GM12872 (cell line): ENCODE measurements around the gene SORCS1.

Source experiments
- TF ChIP-seq, protein P1 (sequence below): IDR thresholded peaks from 3 replicates; pipeline ENCODE4 v1.5.1; 2011; ENCODE audit warnings: low read depth, mild to moderate bottlenecking, low read length, moderate library complexity; ENCODE audit not compliant: insufficient read depth

Gene SORCS1

DNA sequence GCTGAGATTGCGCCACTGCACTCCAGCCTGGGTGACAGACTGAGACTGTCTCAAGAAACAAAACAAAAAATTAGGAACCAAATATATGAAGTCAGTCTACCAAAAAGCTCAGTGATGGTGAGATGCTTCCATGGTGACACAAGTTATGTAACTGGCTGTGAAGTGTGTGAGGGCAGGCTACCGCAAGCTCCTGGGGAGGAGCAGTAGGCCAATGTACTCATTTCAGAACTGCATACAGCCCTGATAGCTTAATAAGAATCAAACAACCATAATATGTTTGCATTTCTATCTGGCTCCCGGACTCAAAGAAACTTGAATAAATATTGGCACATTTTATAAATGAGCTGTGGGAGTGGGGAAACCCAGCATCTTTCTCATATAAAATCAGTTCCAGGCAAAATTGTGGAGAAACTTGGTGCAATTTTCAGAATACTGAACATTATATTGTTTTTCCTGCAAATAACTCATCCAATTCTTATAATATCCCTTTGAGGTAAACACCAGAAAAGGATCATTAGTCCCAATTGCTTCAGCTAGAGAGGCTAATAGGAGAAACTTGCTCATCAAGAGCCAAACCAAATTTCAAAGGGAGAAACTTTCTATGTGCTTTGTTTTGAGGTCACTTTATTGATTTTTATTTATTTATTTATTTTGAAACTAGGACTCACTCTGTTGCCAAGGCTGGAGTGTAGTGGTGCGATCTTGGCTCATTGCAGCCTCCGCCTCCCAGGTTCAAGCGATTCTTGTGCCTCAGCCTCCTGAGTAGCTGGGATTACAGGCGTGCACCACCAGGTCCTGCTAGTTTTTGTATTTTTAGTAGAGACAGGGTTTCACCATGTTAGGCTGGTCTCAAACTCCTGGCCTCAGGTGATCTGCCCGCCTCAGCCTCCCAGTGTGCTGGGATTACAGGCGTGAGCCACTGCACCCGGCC, 127.0 kb downstream of the SORCS1 start:
- TF ChIP-seq, protein P1, sequence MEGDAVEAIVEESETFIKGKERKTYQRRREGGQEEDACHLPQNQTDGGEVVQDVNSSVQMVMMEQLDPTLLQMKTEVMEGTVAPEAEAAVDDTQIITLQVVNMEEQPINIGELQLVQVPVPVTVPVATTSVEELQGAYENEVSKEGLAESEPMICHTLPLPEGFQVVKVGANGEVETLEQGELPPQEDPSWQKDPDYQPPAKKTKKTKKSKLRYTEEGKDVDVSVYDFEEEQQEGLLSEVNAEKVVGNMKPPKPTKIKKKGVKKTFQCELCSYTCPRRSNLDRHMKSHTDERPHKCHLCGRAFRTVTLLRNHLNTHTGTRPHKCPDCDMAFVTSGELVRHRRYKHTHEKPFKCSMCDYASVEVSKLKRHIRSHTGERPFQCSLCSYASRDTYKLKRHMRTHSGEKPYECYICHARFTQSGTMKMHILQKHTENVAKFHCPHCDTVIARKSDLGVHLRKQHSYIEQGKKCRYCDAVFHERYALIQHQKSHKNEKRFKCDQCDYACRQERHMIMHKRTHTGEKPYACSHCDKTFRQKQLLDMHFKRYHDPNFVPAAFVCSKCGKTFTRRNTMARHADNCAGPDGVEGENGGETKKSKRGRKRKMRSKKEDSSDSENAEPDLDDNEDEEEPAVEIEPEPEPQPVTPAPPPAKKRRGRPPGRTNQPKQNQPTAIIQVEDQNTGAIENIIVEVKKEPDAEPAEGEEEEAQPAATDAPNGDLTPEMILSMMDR, result no peak

GRCh38 chr10:107033799-107034422, 130.6 kb downstream of the SORCS1 start:
- TF ChIP-seq, protein P1, result no peak

- TF ChIP-seq, protein P1, result no peak
These were observed 131.7 kb downstream of the SORCS1 start for GRCh38 chr10:107032700-107033401.

- TF ChIP-seq, protein P1, result no peak
These were observed 132.4 kb downstream of the SORCS1 start for GRCh38 chr10:107031931-107032699.

DNA sequence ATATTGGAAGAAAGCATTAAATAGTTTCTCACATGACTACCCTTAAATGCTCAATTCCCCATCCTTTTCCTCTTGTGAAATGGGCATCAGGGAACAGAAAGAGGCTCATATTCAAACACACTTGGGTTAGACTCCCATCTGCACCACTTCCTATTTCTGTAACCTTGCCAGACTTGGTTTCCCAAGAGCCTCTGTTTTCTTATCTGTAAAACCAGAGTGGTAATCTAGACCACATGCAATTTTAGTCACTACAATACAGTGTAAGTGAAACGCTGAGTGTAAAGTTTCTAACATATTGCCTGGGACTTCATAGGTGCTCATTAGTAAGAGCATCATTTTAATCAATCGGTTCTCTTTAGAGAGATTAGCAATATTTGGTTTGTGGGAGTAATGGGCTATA, 136.3 kb downstream of the SORCS1 start:
- TF ChIP-seq, protein P1, result no peak

- TF ChIP-seq, protein P1, result no peak
These were observed 138.8 kb downstream of the SORCS1 start for GRCh38 chr10:107025676-107026075.
